Limb (tissue), 2 donors: ENCODE data around the gene RIMKLB.

Source experiments
- DNase-seq, 2 donors: peaks; one replicate each; pipeline ENCODE4 v3.0.0-alpha.2; 2016; ENCODE audit errors: extremely low spot score in 2 of 2

Gene RIMKLB

GRCh38 chr12:8697476-8698131, at the start of gene RIMKLB:
TSS of gene RIMKLB (plus strand) at chr12:8697991. CDS start at chr12:8713867, 15,876 bp downstream.
- DNase-seq: peak; percentile 90 to 92

DNA sequence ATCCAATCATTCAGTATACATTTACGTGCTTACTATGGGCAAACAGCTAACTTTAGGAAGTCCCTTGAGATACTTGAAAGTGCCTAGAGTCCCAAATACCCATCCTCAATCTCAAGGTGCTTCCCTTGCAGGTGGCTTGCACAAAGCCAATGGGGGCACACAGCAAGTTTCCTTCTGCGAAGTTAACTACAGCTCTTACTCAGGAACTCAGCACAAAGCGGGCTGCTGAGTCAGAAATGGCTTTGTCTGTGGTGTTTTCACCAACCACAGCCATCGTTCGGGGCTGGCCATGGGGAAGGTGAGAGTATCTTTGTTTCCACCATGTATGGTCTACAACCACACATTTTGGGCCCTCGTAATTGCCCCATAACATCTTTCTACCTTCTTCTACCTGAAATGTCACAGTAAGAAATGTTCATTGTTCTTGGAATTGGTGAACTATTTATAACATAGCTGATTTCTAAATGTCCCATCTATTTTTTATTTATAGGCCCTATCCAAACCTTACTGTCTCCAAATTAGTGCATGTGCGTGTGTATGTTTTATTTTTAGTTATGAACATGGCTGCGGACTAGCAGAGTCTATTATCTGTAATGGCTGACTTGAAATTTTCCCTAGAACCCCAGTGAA, 49.1 kb upstream of the RIMKLB start:
- no peak for DNase-seq

DNA sequence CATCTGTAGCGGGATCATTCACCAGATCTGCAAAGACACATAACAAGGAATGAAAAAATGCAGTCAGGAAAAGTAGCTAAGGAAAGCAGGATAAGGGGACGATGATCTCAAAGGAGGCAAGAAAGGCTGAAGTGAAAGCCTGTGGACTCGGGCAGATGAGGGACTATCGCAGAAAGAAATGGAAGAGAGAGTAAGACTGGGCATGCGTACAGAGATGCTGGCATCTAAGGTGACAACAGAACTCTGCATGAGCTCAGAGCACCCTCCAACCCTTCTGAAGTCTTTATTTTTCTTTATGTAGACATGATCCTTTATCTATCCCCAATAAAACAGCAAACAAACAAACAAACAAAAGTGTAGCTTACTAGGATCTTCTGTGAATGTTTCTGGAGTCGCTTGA, 42.4 kb upstream of the RIMKLB start:
- DNase-seq: no peak

GRCh38 chr12:8658346-8658745, 39.4 kb upstream of the RIMKLB start:
- no peak for DNase-seq

GRCh38 chr12:8661016-8661415, 36.8 kb upstream of the RIMKLB start:
- DNase-seq: no peak

DNA sequence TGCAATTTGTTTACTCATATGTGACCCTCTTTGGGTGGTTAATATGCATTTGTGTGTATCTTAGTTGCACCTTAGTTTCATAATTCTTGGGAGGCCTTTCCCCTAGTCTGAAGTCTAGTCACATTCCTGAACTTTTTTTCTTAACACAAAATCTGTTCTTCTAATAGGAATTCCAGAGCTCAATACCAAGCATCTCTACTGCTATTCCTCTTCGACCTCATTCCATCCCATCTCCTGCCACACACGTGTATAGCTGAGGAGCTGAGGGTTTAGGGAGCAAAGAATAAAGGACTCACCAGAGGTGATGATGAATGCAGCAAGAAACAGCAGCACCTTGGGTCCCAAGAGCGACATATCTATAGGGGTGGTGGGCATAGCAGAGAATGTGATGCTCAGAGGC, 36.0 kb upstream of the RIMKLB start:
- no peak for DNase-seq

- DNase-seq: peak in 1 of 2 donors; percentile 27
These were observed 35.2 kb upstream of the RIMKLB start, which contains the start of gene MFAP5 for GRCh38 chr12:8662593-8662992. TSS of gene MFAP5 (minus strand) at chr12:8662826. CDS start at chr12:8662104, 722 bp downstream.

DNA sequence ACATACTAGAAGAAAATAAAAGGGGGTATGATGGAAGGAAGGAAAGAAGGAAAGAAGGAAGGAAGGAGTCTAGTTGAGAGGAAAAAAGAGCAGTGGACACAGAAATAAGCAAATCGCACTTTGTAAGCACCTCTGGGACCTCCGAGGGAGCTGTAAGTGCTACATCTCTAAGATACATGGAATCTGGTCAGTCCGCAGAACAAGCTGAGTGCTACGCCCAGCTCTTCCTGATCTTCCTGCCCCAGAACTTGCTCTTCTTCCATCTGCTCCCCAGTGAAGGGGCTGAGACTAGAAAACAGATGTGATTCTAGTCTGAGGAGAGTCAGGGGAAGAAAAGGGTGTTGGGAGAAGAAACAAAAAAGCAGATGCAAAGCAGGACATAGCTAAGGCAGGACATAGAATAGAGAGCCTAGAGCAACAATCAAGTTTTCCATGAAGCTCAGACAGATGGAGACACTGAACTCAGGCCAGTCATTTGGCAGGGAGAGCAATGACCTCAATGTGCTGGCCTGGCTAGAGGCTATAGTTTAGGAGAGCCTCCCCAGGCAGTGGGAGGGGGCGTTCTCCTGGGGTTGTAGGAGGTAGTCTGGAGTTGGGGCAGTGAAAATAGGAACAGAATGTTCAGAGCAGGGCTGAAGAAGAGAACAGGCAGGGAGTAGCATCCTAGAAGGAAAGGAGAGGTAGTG, 33.4 kb upstream of the RIMKLB start:
- DNase-seq: peak in 1 of 2 donors; percentile 51

GRCh38 chr12:8665759-8666158, 32.0 kb upstream of the RIMKLB start:
- DNase-seq: peak in 1 of 2 donors; percentile 42

DNA sequence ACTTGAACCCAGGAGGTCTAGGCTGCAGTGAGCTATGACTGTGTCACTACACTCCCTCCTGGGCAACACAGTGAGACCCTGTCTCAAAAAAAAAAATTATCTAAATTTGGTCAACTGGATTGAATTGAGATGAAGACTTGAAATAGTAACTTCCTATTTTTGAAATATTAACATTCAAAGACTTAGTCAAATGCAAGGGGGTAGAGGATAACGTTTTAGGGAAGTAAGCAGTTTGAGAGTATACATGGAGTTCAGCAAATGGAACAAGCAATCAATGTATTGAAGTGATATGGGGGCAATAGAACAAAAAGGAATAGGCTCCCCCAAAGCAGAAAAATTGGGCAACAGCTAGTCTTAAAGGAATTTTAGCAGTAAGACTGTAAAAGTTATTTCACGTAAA, 30.5 kb upstream of the RIMKLB start:
- no peak for DNase-seq

DNA sequence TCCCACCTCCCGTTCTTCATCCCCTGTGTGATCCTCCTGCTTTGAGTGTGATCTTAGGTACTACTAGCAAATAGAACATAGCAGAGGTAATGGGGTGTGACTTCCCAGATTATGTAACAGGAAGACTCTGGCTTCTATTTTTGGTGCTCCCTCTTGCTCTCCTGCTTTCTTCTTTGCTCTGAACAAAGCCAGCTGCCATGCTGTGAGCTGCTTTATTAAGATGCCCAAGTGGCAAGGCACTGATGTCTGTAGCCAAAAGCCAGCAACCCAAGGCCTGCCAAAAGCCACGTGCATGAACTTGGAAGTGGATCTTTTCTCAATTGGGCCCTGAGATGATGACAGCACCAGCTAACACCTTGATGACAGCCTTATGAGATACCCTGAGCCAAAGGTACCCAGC, 29.4 kb upstream of the RIMKLB start:
- DNase-seq: no peak

GRCh38 chr12:8672381-8672780, 25.4 kb upstream of the RIMKLB start:
- no peak for DNase-seq

DNA sequence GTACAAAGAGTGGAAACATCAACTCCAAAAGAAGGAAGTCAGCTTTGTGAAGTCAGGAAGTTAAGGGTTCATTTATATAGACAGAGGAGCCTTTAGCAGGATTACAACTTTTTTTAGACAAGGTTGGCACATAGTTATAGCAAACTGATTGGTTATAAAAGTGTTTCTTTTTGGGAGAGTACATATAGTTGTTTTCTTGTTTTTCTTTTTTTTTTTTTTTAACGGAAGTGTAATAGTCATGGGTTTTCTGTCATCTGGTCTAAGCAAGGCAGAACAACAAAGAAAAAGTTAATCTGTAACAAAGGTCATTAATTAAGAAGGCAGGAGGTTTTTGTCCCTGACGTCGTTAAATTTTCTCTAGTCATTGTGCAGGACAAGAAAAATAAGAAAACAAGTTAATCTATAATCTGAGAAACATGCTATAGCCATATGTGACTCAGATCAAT, 22.2 kb upstream of the RIMKLB start:
- DNase-seq: no peak

DNA sequence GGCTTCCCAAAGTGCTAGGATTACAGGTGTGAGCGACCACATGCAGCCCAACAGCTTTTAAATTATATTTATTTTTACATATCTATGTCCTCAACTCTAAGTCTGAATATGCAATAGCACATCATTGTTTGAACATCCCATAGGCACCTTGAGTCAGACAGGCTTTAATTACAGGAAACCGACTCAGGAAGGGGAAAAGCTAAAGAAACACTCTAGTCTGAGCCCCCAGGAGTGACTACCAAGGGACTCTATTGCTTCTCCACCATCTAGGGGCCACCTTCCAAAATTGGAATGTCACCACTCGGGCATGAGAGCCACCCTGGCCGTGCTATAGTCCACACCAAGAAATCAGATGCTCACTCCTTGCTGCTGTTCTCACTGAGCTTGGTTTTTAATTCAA, 21.1 kb upstream of the RIMKLB start:
- no peak for DNase-seq

GRCh38 chr12:8677362-8677761, 20.4 kb upstream of the RIMKLB start:
- DNase-seq: no peak

- no peak for DNase-seq
These were observed 19.1 kb upstream of the RIMKLB start for GRCh38 chr12:8678661-8679111.

DNA sequence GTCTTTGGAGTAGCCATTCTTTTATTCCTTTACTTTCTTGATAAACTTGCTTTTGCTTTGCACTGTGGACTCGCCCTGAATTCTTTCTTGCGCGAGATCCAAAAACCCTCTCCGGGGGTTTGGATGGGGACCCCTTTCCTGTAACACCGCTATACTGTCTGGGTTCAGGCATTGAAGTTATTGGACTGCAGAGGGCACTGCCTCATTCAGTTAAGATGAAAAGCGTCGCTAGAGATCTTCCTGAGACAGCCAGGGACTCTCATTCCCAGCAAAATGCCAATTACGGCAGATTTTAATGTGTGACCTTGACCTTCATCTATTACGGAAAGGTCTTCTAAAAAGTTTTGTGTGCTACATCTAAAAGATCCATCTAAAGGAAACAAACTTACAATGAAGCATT, 17.3 kb upstream of the RIMKLB start:
- no peak for DNase-seq

DNA sequence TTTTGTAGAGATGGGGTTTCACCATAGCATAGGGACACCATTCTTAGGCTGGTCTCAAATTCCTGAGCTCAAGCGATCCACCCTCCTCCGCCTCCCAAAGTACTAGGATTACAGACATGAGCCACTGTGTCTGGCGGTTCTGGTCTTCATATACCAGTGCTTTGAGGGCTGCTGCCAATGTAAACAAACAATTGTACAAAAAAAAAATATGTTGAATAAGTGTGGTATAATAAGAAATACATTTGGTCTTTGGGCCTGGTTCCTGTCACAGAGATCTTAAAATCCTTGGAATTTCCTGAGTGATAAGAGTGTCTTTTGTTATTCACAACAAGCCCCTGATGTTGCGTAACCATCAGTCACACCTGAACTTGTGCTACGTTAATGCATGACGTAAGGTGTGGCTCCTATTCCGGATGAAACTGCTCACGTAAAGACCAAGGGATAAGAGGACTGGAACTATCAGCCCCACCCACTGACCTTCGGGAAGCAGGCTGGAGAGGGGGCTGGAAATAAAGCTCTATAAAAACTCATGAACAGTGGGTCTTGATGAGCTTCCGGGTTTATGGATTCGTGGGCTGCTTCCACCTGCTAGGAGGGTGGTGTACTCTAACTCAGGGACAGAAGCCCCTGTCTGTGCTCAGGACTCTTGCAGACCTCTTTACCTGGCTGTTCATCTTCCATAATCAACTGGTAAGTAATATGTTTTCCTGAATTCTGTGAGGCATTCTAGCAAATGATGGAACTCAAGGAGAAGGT, 16.5 kb upstream of the RIMKLB start:
- no peak for DNase-seq

DNA sequence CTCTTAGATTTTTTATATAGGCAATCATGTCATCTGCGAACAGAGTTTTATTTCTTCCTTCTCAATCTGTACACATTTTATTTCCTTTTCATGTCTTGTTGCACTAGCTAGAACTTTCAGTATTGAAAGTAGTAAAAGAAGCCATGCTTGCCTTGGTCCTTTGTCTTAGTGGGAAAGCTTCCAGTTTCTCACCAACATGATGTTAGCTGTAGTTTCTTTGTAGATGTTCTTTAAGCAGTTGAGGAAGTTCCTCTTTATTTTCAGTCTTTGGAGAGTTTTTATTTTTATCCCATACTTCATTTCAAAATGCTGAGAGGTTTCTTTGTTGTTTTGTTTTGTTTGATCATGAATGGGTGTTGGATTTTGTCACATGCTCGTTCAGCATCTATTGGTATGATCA, 12.7 kb upstream of the RIMKLB start:
- DNase-seq: no peak

GRCh38 chr12:8687846-8688601, 9.8 kb upstream of the RIMKLB start:
- peak; percentile 76 to 87 for DNase-seq

DNA sequence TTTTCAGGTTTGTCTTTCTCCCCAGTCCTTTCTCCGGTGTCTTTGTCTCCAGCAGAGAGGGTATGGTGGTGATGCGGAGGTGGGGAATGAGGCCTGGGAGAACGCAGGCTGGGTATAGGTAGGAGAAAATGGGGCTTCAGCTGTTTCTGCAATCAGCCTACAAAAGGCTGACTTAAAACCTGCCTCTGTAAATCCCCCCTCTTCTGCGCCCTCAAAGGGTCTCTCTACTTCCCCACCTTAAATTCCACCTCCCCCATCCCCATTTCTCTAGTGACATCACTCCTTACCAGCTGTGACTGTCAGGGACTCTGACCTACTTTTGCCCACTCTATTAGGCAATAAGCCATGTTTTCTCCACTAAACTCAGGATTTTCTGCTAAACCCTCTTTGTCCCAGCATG, 8.1 kb upstream of the RIMKLB start:
- no peak for DNase-seq
